ENCODE measurements around the gene TMEM130. TPM values are rescaled to one million over a fixed set of nuclear protein-coding genes. Genes with fewer than 3 reads are reported as not detected.

TMEM130 gene
- total RNA-seq = 10 to 100 TPM; 15.3 to 20.8 TPM
- polyA plus RNA-seq = 10 to 100 TPM in 1 of 2 donors, 1 to 10 TPM in 1; 9.1 to 43.6 TPM
- long read RNA-seq, donor 1, transcript TMEM130-201 (8 exons, 3,015 nt) = major isoform, 14 of 38 reads
- long read RNA-seq, donor 1, partial matches to known transcripts = 20 of 38 reads
- long read RNA-seq, donor 1, other reads (novel, unspliced or antisense) = 3 of 38 reads
- long read RNA-seq, donor 2, transcript TMEM130-201 (8 exons, 3,015 nt) = major isoform, 15 of 23 reads
- long read RNA-seq, donor 2, partial matches to known transcripts = 6 of 23 reads
- long read RNA-seq, donor 2, other reads (novel, unspliced or antisense) = 2 of 23 reads

- WGBS, 2 donors = 1% methylated on average over 46 to 69 of the region's 69 CpGs
- H3K9me3 ChIP-seq (ENCODE audit: control insufficient read depth, low read length) = no peaks in the 10 kb centered on the region
- intact Hi-C loops (cut with DNase I) = loop anchor here in 1 of 2 donors (10.0 kb wide), 1 partner anchor 585 kb away; the partner anchor contains the start of gene BRI3
- no peak for DNase-seq
- peak; percentile 47 for ATAC-seq (ENCODE audit: low FRiP score)
- peak within 1 kb of the TSS; percentile 17 to 27 for H3K4me3 ChIP-seq (ENCODE audit: low read length in 2 of 2)
- peak within 1 kb of the TSS in 1 of 2 donors; percentile 23 for H3K27ac ChIP-seq (ENCODE audit: low read depth in 1 of 2, low read length in 2 of 2)
- no peaks in the 10 kb centered on the region for H3K4me1 ChIP-seq (ENCODE audit: control insufficient read depth in 1 of 2, insufficient read depth in 2 of 2, low read length in 2 of 2)
- H3K27me3 ChIP-seq (ENCODE audit: control insufficient read depth in 1 of 2, insufficient read depth in 2 of 2, low read length in 1 of 2) = no peaks in the 10 kb centered on the region
- H3K36me3 ChIP-seq (ENCODE audit: control insufficient read depth in 1 of 2, insufficient read depth in 2 of 2, low read length in 1 of 2) = no peaks in the 10 kb centered on the region
These were observed at the start of gene TMEM130 for GRCh38 chr7:98869597-98870120. Gene TMEM130, minus strand, starts transcription at chr7:98870014. Its CDS starts 153 bp downstream, at chr7:98869861.

DNA sequence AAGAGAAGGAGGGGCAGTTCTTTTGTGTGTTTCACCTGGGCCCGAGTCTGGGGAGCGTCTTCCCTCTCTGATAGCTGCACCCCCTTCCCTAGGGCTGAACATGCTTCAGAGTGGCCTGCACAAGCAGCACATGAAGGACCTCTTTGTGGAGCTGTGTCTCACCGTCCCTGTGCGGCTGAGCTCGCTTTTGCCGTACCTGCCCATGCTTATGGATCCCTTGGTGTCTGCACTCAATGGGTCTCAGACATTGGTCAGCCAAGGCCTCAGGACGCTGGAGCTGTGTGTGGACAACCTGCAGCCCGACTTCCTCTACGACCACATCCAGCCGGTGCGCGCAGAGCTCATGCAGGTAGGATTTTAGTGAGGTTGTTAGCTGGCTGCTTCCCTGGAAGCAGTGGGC lies 47.5 kb upstream of the TMEM130 start:
- WGBS, 2 donors = 94% methylated on average over 12 of the region's 12 CpGs
- no peaks in the 10 kb centered on the region for H3K4me1 ChIP-seq (ENCODE audit: control insufficient read depth in 1 of 2, insufficient read depth in 2 of 2, low read length in 2 of 2)
- intact Hi-C loops (cut with DNase I) = no loop called here
- H3K27ac ChIP-seq (ENCODE audit: low read depth in 1 of 2, low read length in 2 of 2) = no peak overlapping the region
- peaks cover 5 to 18% of the 10 kb centered on the region in 2 donors for H3K36me3 ChIP-seq (ENCODE audit: control insufficient read depth in 1 of 2, insufficient read depth in 2 of 2, low read length in 1 of 2)
- no peak for DNase-seq
- no peak overlapping the region for H3K4me3 ChIP-seq (ENCODE audit: low read length in 2 of 2)
- no peak for ATAC-seq (ENCODE audit: low FRiP score)
- no peaks in the 10 kb centered on the region for H3K9me3 ChIP-seq (ENCODE audit: control insufficient read depth, low read length)
- no peaks in the 10 kb centered on the region for H3K27me3 ChIP-seq (ENCODE audit: control insufficient read depth in 1 of 2, insufficient read depth in 2 of 2, low read length in 1 of 2)

DNA sequence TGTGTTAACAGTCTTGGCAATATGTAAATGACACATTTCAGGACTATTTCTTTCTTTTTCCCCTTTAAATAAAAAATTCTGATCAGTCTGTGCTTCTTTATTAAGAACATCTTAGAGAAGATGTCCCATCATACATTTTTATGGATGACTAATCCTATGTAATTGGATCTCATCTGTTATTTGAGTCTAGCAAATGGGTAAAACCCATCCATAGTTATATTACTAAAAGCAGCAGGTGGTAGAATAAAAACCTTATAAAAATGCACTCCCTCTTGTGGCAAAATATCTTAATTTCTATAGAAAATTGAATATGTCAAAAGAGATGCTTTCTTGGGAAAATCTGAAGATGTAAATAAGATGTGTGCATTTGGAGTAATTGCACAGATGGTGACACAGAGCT lies 43.8 kb upstream of the TMEM130 start:
- ATAC-seq (ENCODE audit: low FRiP score) = no peak
- H3K36me3 ChIP-seq (ENCODE audit: control insufficient read depth in 1 of 2, insufficient read depth in 2 of 2, low read length in 1 of 2) = peaks cover 14 to 18% of the 10 kb centered on the region in 2 donors
- no peak for DNase-seq
- H3K27ac ChIP-seq (ENCODE audit: low read depth in 1 of 2, low read length in 2 of 2) = no peak overlapping the region
- no peaks in the 10 kb centered on the region for H3K27me3 ChIP-seq (ENCODE audit: control insufficient read depth in 1 of 2, insufficient read depth in 2 of 2, low read length in 1 of 2)
- H3K9me3 ChIP-seq (ENCODE audit: control insufficient read depth, low read length) = no peaks in the 10 kb centered on the region
- intact Hi-C loops (cut with DNase I) = no loop called here
- H3K4me1 ChIP-seq (ENCODE audit: control insufficient read depth in 1 of 2, insufficient read depth in 2 of 2, low read length in 2 of 2) = no peaks in the 10 kb centered on the region
- H3K4me3 ChIP-seq (ENCODE audit: low read length in 2 of 2) = no peak overlapping the region

GRCh38 chr7:98913026-98913425 lies 43.2 kb upstream of the TMEM130 start:
- no peak overlapping the region for H3K4me3 ChIP-seq (ENCODE audit: low read length in 2 of 2)
- H3K4me1 ChIP-seq (ENCODE audit: control insufficient read depth in 1 of 2, insufficient read depth in 2 of 2, low read length in 2 of 2) = no peaks in the 10 kb centered on the region
- no peaks in the 10 kb centered on the region for H3K9me3 ChIP-seq (ENCODE audit: control insufficient read depth, low read length)
- no peak overlapping the region for H3K27ac ChIP-seq (ENCODE audit: low read depth in 1 of 2, low read length in 2 of 2)
- intact Hi-C loops (cut with DNase I) = no loop called here
- no peaks in the 10 kb centered on the region for H3K27me3 ChIP-seq (ENCODE audit: control insufficient read depth in 1 of 2, insufficient read depth in 2 of 2, low read length in 1 of 2)
- peaks cover 16 to 18% of the 10 kb centered on the region in 2 donors for H3K36me3 ChIP-seq (ENCODE audit: control insufficient read depth in 1 of 2, insufficient read depth in 2 of 2, low read length in 1 of 2)
- DNase-seq (no peak), ATAC-seq (ENCODE audit: low FRiP score) (no peak)
- 85% methylated on average over 8 of the region's 8 CpGs for WGBS, 2 donors

GRCh38 chr7:98911916-98912315 lies 42.1 kb upstream of the TMEM130 start:
- no peaks in the 10 kb centered on the region for H3K4me1 ChIP-seq (ENCODE audit: control insufficient read depth in 1 of 2, insufficient read depth in 2 of 2, low read length in 2 of 2)
- 55 to 64% methylated on average over 5 of the region's 5 CpGs for WGBS, 2 donors

DNA sequence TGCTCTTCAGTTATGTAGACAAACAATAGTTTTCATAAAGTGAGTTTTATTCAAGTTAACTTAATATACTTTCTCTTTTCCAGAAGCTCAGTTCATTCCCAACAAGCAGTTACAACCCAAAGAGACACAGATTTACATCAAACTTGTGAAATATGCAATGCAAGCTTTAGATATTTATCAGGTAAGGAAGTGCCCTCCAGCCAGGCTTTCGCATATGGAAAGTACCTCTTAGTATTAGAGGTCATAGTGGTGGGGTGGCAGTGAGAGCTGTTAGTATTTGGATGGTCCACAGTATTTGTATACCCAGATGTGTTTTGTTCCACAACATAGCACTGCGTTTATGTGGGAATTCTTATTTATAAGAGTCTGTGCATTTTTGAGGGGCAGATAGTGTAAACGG lies 40.6 kb upstream of the TMEM130 start:
- no peak for ATAC-seq (ENCODE audit: low FRiP score)
- no peaks in the 10 kb centered on the region for H3K9me3 ChIP-seq (ENCODE audit: control insufficient read depth, low read length)
- WGBS, 2 donors = 94 to 95% methylated on average over 3 of the region's 3 CpGs
- peaks cover 10 to 16% of the 10 kb centered on the region in 2 donors for H3K36me3 ChIP-seq (ENCODE audit: control insufficient read depth in 1 of 2, insufficient read depth in 2 of 2, low read length in 1 of 2)
- intact Hi-C loops (cut with DNase I) = no loop called here
- no peak overlapping the region for H3K27ac ChIP-seq (ENCODE audit: low read depth in 1 of 2, low read length in 2 of 2)
- no peak for DNase-seq
- H3K27me3 ChIP-seq (ENCODE audit: control insufficient read depth in 1 of 2, insufficient read depth in 2 of 2, low read length in 1 of 2) = no peaks in the 10 kb centered on the region
- H3K4me1 ChIP-seq (ENCODE audit: control insufficient read depth in 1 of 2, insufficient read depth in 2 of 2, low read length in 2 of 2) = no peaks in the 10 kb centered on the region
- no peak overlapping the region for H3K4me3 ChIP-seq (ENCODE audit: low read length in 2 of 2)

More at GRCh38 chr7:98911916-98912315, 42.1 kb upstream of the TMEM130 start:
- intact Hi-C loops (cut with DNase I) = no loop called here
- no peaks in the 10 kb centered on the region for H3K27me3 ChIP-seq (ENCODE audit: control insufficient read depth in 1 of 2, insufficient read depth in 2 of 2, low read length in 1 of 2)
- peaks cover 14 to 16% of the 10 kb centered on the region in 2 donors for H3K36me3 ChIP-seq (ENCODE audit: control insufficient read depth in 1 of 2, insufficient read depth in 2 of 2, low read length in 1 of 2)
- DNase-seq = no peak
- H3K4me3 ChIP-seq (ENCODE audit: low read length in 2 of 2) = no peak overlapping the region
- H3K9me3 ChIP-seq (ENCODE audit: control insufficient read depth, low read length) = no peaks in the 10 kb centered on the region
- H3K27ac ChIP-seq (ENCODE audit: low read depth in 1 of 2, low read length in 2 of 2) = no peak overlapping the region
- ATAC-seq (ENCODE audit: low FRiP score) = no peak

DNA sequence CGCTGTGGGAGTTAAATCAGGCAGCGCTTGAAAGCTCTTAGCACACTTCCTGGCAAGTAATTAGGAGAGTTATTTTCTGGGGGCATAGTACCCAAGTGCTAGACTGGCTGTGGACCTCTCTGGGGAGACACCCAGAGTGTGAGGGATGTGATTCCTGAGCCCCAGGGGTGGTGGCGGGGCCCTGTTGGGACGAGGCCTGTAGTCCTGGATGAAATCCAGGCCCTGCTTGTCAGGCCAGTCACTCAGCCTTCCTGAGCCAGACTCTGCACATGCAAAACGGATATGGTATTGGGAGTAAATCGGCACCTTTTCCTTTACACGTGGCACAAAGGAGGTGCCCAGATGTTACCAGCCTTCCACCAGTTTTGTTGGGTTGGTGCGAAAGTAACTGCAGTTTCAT lies 39.7 kb upstream of the TMEM130 start:
- DNase-seq (no peak), ATAC-seq (ENCODE audit: low FRiP score) (no peak)
- no peak overlapping the region for H3K4me3 ChIP-seq (ENCODE audit: low read length in 2 of 2)
- no peaks in the 10 kb centered on the region for H3K9me3 ChIP-seq (ENCODE audit: control insufficient read depth, low read length)
- 78 to 83% methylated on average over 8 of the region's 8 CpGs for WGBS, 2 donors
- no peak overlapping the region for H3K27ac ChIP-seq (ENCODE audit: low read depth in 1 of 2, low read length in 2 of 2)
- H3K4me1 ChIP-seq (ENCODE audit: control insufficient read depth in 1 of 2, insufficient read depth in 2 of 2, low read length in 2 of 2) = no peaks in the 10 kb centered on the region
- H3K27me3 ChIP-seq (ENCODE audit: control insufficient read depth in 1 of 2, insufficient read depth in 2 of 2, low read length in 1 of 2) = no peaks in the 10 kb centered on the region
- H3K36me3 ChIP-seq (ENCODE audit: control insufficient read depth in 1 of 2, insufficient read depth in 2 of 2, low read length in 1 of 2) = peaks cover 13 to 16% of the 10 kb centered on the region in 2 donors
- intact Hi-C loops (cut with DNase I) = no loop called here

DNA sequence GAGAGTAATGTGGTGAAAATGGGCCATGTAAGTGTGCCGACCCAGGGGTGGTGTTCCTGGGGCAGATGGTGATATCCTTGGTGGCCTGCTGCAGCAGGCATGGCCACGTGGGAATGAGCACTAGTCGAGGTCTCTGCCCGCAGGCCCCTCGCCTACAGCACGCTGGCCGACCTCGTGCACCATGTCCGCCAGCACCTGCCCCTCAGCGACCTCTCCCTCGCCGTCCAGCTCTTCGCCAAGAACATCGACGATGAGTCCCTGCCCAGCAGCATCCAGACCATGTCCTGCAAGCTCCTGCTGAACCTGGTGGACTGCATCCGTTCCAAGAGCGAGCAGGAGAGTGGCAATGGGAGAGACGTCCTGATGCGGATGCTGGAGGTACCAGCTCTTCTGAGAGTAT lies 38.8 kb upstream of the TMEM130 start:
- Histone ChIP-seq H3K4me3 (ENCODE audit: low read length in 2 of 2) (no peak overlapping the region), H3K9me3 (ENCODE audit: control insufficient read depth, low read length) (no peaks in the 10 kb centered on the region), H3K27ac (ENCODE audit: low read depth in 1 of 2, low read length in 2 of 2) (no peak overlapping the region), H3K27me3 (ENCODE audit: control insufficient read depth in 1 of 2, insufficient read depth in 2 of 2, low read length in 1 of 2) (no peaks in the 10 kb centered on the region), H3K4me1 (ENCODE audit: control insufficient read depth in 1 of 2, insufficient read depth in 2 of 2, low read length in 2 of 2) (no peaks in the 10 kb centered on the region), H3K36me3 (ENCODE audit: control insufficient read depth in 1 of 2, insufficient read depth in 2 of 2, low read length in 1 of 2) (peaks cover 13 to 16% of the 10 kb centered on the region in 2 donors)
- ATAC-seq (ENCODE audit: low FRiP score) = no peak
- DNase-seq = no peak
- intact Hi-C loops (cut with DNase I) = no loop called here
- 91 to 94% methylated on average over 19 of the region's 19 CpGs for WGBS, 2 donors

DNA sequence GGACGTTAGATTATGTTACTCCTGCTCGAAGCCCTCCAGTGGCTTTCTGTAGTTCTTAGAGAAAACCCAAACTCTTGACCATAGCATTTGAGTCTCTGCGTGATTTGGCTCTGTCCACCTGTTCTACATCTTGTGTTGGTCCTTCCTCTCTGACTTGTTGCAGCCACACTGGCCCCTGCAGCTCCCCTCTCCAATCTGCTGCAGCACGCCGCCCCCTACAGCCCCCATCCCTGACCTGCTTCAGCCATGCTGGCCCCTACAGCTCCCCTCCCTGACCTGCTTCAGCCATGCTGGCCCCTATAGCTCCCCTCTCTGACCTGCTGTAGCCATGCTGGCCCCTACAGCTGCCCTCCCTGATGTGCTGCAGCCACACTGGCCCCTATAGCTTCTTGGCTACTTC lies 37.8 kb upstream of the TMEM130 start:
- intact Hi-C loops (cut with DNase I) = no loop called here

More for the DNA sequence above, 37.8 kb upstream of the TMEM130 start:
- no peak for ATAC-seq (ENCODE audit: low FRiP score)
- no peak for DNase-seq
- H3K36me3 ChIP-seq (ENCODE audit: control insufficient read depth in 1 of 2, insufficient read depth in 2 of 2, low read length in 1 of 2) = peaks cover 12 to 14% of the 10 kb centered on the region in 2 donors
- H3K27ac ChIP-seq (ENCODE audit: low read depth in 1 of 2, low read length in 2 of 2) = no peak overlapping the region
- no peaks in the 10 kb centered on the region for H3K27me3 ChIP-seq (ENCODE audit: control insufficient read depth in 1 of 2, insufficient read depth in 2 of 2, low read length in 1 of 2)
- H3K4me3 ChIP-seq (ENCODE audit: low read length in 2 of 2) = no peak overlapping the region
- whole genome bisulfite sequencing, 2 donors = 81 to 90% methylated on average over 5 of the region's 5 CpGs
- no peaks in the 10 kb centered on the region for H3K9me3 ChIP-seq (ENCODE audit: control insufficient read depth, low read length)
- H3K4me1 ChIP-seq (ENCODE audit: control insufficient read depth in 1 of 2, insufficient read depth in 2 of 2, low read length in 2 of 2) = no peaks in the 10 kb centered on the region
